T-helper 1 cell treated with Interleukin-12 subunit alpha and Interleukin-12 subunit beta and Interleukin-4 antibody, amounts not matched to agents 30 μg/mL and 1 μg/mL, for 36 hours (primary cell): Measurements from ENCODE around the gene KIZ.
A peak's percentile ranks its signal among the peaks of the same experiment; 100 is the strongest.
"Not testable (repeated sequence)": the region's sequence is repeated elsewhere in the genome, so short reads cannot be mapped to it uniquely, and the experiment has no call there.

ENCODE experiments used
- H3K27ac Mint-ChIP-seq: one replicate; pipeline ENCODE4 v1.8.0; 2021; ENCODE audit warnings: mild to moderate bottlenecking, mixed read lengths
- H3K27me3 Mint-ChIP-seq: one replicate; pipeline ENCODE4 v1.8.0; 2021; ENCODE audit warnings: low read depth, mixed read lengths
- H3K36me3 Mint-ChIP-seq: one replicate; pipeline ENCODE4 v1.8.0; 2021; ENCODE audit warnings: low read depth, mixed read lengths
- H3K4me1 Mint-ChIP-seq: one replicate; pipeline ENCODE4 v1.8.0; 2021; ENCODE audit warnings: low read depth, mixed read lengths
- H3K4me3 Mint-ChIP-seq: one replicate; pipeline ENCODE4 v1.8.0; 2021; ENCODE audit warnings: mild to moderate bottlenecking, moderate library complexity, mixed read lengths
- H3K9me3 Mint-ChIP-seq: one replicate; pipeline ENCODE4 v1.8.0; 2021; ENCODE audit warnings: mixed read lengths

Gene KIZ

DNA sequence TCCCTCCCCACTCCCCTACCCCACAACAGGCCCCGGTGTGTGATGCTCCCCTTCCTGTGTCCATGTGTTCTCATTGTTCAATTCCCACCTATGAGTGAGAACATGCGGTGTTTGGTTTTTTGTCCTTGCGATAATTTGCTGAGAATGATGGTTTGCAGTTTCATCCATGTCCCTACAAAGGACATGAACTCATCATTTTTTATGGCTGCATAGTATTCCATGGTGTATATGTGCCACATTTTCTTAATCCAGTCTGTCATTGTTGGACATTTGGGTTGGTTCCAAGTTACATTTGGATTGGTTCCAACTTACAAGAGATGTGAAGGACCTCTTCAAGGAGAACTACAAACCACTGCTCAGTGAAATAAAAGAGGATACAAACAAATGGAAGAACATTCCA, 42.2 kb downstream of the KIZ start:
- H3K4me3 Mint-ChIP-seq, H3K27me3 Mint-ChIP-seq, H3K9me3 Mint-ChIP-seq: not testable (repeated sequence)
- Mint-ChIP-seq H3K36me3 (peaks cover 20% of the 10 kb centered on the region), H3K4me1 (peaks cover 12% of the 10 kb centered on the region), H3K27ac (peak overlapping the region; percentile 28)

DNA sequence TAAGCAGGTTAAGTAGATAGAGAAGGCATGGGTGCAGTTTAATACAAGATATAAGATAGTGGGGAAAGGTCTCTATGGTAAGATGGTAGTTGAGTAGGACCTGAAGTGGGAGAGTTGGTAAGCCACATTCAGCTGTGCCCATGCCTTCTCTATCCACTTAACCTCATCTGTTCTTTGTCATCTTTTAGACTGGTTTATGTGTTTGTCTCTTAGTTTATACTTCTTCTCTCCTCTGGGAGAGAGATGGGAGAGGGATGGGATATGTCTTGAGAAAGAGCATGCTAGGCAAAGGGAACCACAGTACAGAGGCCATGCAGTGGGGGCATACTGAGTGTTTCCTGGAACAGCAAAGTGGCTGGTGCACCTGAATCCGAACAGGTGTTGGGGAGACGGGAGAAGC, 46.7 kb downstream of the KIZ start:
- Mint-ChIP-seq H3K36me3 (peaks cover 8% of the 10 kb centered on the region), H3K27me3 (no peaks in the 10 kb centered on the region), H3K27ac (no peak overlapping the region), H3K9me3 (peaks cover 11% of the 10 kb centered on the region), H3K4me3 (no peak overlapping the region), H3K4me1 (peaks cover 9% of the 10 kb centered on the region)

DNA sequence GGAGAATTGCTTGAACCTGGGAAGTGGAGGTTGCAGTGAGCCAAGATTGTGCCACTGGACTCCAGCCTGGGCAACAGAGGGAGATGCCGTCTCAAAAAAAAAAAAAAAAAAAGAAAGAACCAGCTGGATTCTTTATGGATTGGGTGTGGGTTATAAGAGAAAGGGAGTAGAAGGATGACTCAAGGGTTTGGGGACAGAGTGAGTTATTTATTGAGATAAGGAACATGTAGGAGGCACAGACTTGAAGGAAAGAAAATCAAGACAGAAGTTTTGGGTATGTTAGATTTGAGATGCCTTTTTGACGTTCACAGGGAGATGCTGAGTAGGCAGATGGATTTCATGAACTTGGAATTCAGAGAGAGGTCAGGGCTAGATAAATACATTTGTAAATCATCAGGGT, 47.6 kb downstream of the KIZ start:
- Mint-ChIP-seq H3K4me3 (no peak overlapping the region), H3K9me3 (peaks cover 15% of the 10 kb centered on the region), H3K4me1 (peaks cover 9% of the 10 kb centered on the region), H3K27ac (no peak overlapping the region), H3K36me3 (peaks cover 8% of the 10 kb centered on the region), H3K27me3 (no peaks in the 10 kb centered on the region)

DNA sequence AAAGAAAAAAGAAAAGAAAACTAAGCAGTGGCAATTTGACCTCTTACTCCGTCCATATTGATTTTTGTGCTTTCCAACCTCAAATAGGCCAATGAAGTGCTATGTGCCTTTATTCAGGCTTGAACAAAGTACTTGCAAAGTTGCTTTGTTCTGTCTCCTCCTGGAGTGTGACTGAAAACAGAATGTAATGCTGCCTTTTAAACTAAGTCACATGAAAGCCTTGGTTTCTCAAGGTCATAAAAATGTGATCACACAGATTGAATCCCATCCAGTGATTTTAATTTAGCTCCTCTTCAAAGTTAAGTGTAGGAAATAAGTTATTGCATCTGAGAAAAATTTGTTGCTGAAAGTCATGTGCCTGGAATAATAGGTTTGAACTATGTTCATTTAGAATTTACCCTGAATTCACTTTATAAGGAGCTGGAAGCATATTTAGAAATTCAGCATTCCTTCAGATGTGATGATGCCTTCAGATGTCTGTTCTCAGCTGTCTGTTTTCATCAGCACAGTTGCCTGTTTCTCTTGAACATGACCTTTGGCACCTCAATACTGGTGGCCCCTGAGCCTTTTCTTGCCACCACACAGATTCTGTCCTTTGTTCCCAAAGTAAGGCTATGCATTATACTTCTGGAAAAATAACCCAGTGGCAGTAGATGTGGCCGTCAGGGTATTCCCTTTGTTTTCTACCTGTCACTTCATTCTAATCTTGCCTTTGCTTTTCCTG, 48.8 kb downstream of the KIZ start:
- no peaks in the 10 kb centered on the region for H3K27me3 Mint-ChIP-seq
- peaks cover 8% of the 10 kb centered on the region for H3K36me3 Mint-ChIP-seq
- peaks cover 9% of the 10 kb centered on the region for H3K4me1 Mint-ChIP-seq
- H3K9me3 Mint-ChIP-seq, result peaks cover 15% of the 10 kb centered on the region
- H3K27ac Mint-ChIP-seq, result no peak overlapping the region
- no peak overlapping the region for H3K4me3 Mint-ChIP-seq

DNA sequence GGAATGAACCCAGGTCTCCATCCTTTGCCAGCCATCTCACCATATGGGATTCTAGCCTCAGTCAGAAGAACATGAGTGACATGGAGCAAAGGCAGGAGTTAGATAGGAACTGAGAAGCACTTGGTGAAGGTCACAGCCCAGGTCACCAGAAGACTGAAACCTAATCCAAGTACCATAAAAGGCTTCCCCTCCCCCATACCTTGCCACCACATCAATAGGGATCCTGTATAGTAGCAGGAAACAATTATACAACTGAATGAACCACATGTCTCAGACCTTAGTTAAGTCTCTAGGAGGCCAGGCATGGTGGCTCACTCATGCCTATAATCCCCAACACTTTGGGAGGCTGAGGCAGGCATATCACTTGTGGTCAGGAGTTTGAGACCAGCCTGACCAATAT, 49.6 kb downstream of the KIZ start:
- Mint-ChIP-seq H3K27ac (no peak overlapping the region), H3K9me3 (peaks cover 15% of the 10 kb centered on the region), H3K27me3 (no peaks in the 10 kb centered on the region), H3K36me3 (peaks cover 8% of the 10 kb centered on the region), H3K4me1 (peaks cover 9% of the 10 kb centered on the region), H3K4me3 (no peak overlapping the region)

DNA sequence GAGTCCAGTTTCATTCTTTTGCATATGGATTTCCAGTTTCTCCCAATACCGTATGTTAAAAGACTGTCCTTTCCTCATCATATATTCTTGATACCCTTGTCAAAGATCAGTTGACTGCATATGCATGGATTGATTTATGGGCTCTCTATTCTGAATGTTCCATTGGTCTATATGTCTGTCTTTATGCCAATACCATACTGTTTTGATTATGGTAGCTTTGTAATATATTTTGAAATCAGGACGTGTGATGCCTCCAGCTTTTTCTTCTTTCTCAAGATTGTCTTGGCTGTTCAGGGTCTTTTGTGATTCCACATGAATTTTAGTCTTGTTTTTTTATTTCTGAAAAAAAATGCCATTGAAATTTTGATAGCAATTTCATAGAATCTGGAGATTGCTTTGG, 51.9 kb downstream of the KIZ start:
- Mint-ChIP-seq H3K27ac (no peak overlapping the region), H3K9me3 (peaks cover 11% of the 10 kb centered on the region), H3K36me3 (peaks cover 4% of the 10 kb centered on the region), H3K4me1 (peaks cover 9% of the 10 kb centered on the region), H3K27me3 (no peaks in the 10 kb centered on the region), H3K4me3 (no peak overlapping the region)

DNA sequence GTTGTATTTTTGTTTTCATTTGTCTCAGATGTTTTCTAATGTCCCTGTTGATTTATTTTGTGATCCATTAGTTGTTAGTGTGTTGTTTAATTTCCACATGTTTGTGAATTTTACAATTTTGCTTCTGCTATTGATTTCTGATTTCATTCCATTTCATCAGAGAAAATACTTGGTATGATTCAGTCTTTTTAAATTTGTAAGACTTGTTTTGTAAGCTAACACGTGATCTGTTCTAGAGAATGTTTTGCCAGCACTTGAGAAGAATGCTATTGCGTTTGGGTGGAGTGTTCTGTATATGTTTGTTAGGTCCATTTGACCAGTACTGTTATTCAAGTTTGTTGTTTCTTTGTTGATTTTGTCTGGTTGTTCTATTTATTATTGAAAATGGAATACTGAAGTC, 53.9 kb downstream of the KIZ start:
- H3K36me3 Mint-ChIP-seq, result peaks cover 4% of the 10 kb centered on the region
- H3K27ac Mint-ChIP-seq, result no peak overlapping the region
- peaks cover 11% of the 10 kb centered on the region for H3K9me3 Mint-ChIP-seq
- H3K4me3 Mint-ChIP-seq, result no peak overlapping the region
- peaks cover 5% of the 10 kb centered on the region for H3K4me1 Mint-ChIP-seq
- no peaks in the 10 kb centered on the region for H3K27me3 Mint-ChIP-seq

DNA sequence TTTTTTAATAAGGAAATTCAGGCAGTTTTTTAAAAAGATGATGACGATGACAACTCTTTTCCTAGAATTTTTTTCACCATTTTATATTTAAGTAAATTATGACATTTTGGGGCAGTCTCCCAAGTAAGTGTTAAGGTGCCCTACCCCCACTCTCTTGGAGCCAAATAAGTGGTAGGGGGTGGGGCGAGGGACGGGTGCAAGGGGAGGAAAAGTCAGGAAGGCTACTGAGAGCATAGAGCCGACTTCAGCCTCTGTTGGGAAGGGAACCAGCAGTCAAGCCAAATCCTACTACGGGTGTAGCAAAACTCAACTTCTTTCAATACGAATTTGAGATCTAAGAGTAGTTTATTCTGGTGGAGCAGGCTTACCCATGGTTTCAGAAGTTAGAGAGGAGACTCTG, 54.4 kb downstream of the KIZ start:
- no peak overlapping the region for H3K27ac Mint-ChIP-seq
- H3K27me3 Mint-ChIP-seq, result no peaks in the 10 kb centered on the region
- H3K36me3 Mint-ChIP-seq, result peaks cover 4% of the 10 kb centered on the region
- H3K4me1 Mint-ChIP-seq, result peaks cover 5% of the 10 kb centered on the region
- no peak overlapping the region for H3K4me3 Mint-ChIP-seq
- H3K9me3 Mint-ChIP-seq, result peaks cover 11% of the 10 kb centered on the region

DNA sequence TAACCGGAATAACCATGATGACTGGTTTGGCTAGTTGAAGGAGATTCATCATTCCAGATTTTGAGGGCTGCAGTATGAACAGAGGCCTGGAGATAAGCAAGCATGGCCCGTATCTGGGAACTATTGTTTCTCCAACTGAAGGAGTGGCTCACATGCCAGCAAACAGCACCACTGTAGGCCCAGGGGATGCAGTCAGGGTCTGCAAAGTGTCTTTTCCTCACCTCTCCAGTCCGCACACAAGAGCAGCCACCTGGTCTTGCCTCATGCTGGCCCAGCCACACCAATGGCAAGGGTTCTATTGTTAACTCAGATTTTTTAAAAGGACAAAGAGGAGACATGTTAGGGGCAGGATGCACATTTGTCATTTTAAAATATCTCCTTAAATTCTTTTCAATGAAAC, 55.1 kb downstream of the KIZ start:
- Mint-ChIP-seq H3K27ac (no peak overlapping the region), H3K4me1 (no peaks in the 10 kb centered on the region), H3K36me3 (peaks cover 4% of the 10 kb centered on the region), H3K27me3 (no peaks in the 10 kb centered on the region), H3K9me3 (peaks cover 11% of the 10 kb centered on the region), H3K4me3 (no peak overlapping the region)

DNA sequence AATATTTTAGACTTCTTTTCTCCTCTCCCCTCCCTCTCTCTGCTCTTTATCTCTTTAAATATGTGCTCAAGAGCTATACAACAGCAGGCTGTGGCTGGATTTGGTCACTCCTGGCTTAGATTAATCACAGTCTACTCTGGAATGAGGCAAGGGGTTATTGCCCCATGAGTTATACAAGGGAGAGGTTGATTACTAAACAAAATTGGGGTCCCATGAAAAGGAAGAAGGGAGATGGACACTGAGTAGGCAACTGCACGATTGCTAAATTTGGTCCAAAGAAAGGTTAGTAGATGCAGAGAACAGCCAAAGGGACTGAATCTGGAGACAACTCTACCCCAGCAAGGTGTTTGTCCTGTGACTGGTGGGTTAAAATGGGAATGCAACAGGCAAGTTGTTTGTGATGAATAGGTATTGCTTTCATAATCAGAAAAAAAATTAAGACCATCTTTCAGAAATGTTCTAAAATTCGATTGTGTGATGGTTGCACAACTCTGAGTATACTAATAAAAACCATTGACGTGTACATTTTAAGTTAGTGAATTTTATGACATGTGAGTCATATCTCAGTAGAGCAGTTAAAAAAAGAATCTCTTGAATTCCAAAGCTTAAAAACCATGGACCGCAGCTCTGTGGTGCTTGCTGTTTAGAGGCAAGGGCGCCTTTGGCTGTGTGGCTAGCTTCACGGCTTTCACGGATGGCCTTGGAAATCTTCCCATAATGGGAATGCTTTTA, 57.1 kb downstream of the KIZ start:
- H3K9me3 Mint-ChIP-seq, result no peaks in the 10 kb centered on the region
- H3K4me3 Mint-ChIP-seq, result no peak overlapping the region
- no peaks in the 10 kb centered on the region for H3K4me1 Mint-ChIP-seq
- H3K36me3 Mint-ChIP-seq, result no peaks in the 10 kb centered on the region
- no peaks in the 10 kb centered on the region for H3K27me3 Mint-ChIP-seq
- no peak overlapping the region for H3K27ac Mint-ChIP-seq

DNA sequence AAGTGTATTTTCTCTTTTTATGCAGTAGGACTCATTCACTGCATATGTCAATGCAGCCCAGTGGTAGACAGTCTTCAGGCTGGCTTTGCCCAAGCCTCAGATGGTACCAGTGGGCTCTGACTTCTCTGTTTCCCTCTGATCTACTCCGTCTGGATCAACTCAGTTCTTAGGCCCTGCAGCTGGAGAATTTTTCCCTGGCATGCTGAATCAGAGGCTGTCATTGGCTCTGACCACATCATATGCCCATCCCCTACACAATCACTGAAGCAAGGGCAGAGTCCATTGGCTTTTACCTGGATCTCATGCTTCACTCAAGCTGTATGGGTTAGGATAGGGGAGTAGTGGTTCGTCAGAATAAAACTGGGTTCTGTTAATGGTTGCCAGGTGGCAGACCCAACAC, 57.8 kb downstream of the KIZ start:
- Mint-ChIP-seq H3K9me3 (no peaks in the 10 kb centered on the region), H3K27ac (no peak overlapping the region), H3K4me3 (no peak overlapping the region), H3K36me3 (no peaks in the 10 kb centered on the region), H3K27me3 (no peaks in the 10 kb centered on the region), H3K4me1 (no peaks in the 10 kb centered on the region)

DNA sequence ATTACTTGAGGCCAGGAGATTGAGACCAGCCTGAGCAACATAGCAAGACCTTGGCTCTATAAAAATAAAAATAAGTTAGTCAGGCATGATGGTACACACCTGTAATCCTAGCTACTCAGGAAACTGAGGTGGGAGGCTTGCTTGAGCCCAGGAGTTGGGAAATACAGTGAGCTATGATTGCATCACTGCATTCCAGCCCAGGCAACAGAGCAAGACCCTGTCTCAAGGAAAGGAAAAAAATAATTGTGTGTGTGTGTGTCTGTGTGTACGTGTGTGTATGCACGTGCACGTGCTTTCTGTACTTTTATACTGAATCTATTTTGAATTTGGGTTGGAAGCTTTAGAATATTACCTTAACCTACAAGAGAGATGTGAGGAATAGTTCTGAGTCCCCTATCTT, 58.9 kb downstream of the KIZ start:
- Mint-ChIP-seq H3K27me3 (no peaks in the 10 kb centered on the region), H3K36me3 (no peaks in the 10 kb centered on the region), H3K4me3 (no peak overlapping the region), H3K9me3 (no peaks in the 10 kb centered on the region), H3K27ac (no peak overlapping the region), H3K4me1 (no peaks in the 10 kb centered on the region)

DNA sequence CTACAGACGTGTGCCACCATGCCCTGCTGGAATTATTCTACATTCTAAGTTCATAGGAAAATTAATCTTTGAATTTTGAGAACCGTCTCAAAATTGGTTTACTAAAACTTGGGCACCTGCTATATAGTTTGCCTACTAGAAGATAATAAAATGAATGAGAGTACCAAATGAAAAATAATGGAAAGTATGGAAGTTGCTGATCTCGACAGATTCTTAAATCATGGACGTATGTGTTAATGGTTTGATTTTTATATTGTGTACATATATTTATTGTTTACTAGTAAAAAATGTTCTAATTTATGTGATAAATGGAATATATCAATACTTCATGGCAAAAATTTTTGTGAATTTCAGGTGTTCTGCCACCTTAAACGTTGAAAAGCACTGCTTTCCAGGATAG, 60.0 kb downstream of the KIZ start:
- Mint-ChIP-seq H3K27me3 (no peaks in the 10 kb centered on the region), H3K4me3 (no peak overlapping the region)

DNA sequence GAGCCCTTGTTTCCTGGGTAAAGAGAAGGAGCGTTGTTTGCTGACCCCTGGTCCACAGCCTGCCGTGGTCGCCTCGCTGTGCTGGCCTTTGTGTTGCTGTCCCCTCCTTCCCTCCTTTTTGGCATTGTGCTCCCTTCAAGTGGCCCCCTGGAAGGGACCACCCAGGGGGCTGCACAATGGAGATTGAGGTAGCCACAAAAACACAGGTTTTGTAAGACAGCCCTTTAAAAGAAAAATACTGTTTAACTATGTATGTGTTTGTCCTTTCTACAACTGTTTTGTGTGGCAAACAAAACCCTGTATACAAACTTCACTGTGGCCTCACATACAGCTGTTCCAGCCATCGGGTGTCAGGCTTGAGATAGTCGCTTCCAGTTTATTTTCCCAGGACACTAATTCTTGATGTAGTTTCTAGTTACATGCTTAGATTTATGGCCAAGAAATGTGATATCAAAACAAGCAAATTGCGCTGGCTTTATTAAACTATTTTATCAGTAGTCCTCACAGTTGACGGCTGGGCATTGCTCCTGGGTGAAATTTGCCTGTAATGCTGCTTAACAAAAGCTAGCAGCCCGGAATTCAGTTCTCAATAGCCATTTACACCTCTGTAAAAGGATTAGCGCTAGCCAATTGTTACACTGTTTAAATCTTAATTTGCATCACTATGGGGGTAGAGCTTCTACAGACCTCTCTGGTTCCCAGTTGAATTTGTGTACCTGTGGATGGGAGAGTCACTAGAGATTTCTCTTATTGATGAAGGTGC, 64.1 kb downstream of the KIZ start:
- H3K4me1 Mint-ChIP-seq, result no peaks in the 10 kb centered on the region
- no peaks in the 10 kb centered on the region for H3K9me3 Mint-ChIP-seq
- no peaks in the 10 kb centered on the region for H3K27me3 Mint-ChIP-seq
- no peak overlapping the region for H3K4me3 Mint-ChIP-seq
- no peak overlapping the region for H3K27ac Mint-ChIP-seq
- H3K36me3 Mint-ChIP-seq, result no peaks in the 10 kb centered on the region

More for the DNA sequence above, 60.0 kb downstream of the KIZ start:
- no peak overlapping the region for H3K27ac Mint-ChIP-seq
- no peaks in the 10 kb centered on the region for H3K4me1 Mint-ChIP-seq
- no peaks in the 10 kb centered on the region for H3K36me3 Mint-ChIP-seq
- H3K9me3 Mint-ChIP-seq, result no peaks in the 10 kb centered on the region

DNA sequence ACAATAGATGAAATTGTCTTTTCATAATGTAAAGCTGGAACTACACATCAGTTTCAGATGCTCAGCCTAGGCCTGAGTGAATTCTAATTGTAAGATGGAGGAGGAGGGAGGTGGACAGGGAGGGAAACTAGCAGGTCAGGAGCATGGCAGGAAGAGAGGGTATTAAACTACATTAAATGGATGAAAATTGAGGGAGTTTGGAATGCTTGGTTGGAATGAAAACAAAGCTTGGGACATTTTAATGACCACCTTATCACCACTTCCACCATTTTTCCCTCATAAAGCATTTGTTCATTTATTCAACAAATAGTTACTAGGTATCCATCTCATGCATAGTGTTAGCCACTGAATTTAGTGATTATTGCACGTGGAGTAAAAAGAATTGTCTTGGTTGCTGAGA, 65.0 kb downstream of the KIZ start:
- Mint-ChIP-seq H3K36me3 (no peaks in the 10 kb centered on the region), H3K27ac (no peak overlapping the region), H3K9me3 (no peaks in the 10 kb centered on the region), H3K4me3 (no peak overlapping the region), H3K27me3 (no peaks in the 10 kb centered on the region), H3K4me1 (no peaks in the 10 kb centered on the region)
